ENCODE measurements around the gene FBXW8.

- TF ChIP-seq POLR2A (IDR thresholded peaks at IDR 0.05; ENCODE audit: low read depth, low read length), result no peak
- no peak for TF ChIP-seq POLR2AphosphoS5 (IDR thresholded peaks at IDR 0.05; ENCODE audit: low read depth, low read length)
- TF ChIP-seq TAF1 (IDR thresholded peaks at IDR 0.05; ENCODE audit: low read depth, low read length), result no peak
- no peak for TF ChIP-seq POU2F2 (IDR thresholded peaks at IDR 0.05; ENCODE audit: low read depth, low read length)
Measured at GRCh38 chr12:117018685-117019084, 107.9 kb downstream of the FBXW8 start.
